ENCODE measurements around the gene NFYC. TPM values are rescaled to one million over a fixed set of nuclear protein-coding genes. Genes with fewer than 3 reads are reported as not detected.

Gene NFYC
- total RNA-seq, 1 experiment from 2014 or later: 51.0 TPM

DNA sequence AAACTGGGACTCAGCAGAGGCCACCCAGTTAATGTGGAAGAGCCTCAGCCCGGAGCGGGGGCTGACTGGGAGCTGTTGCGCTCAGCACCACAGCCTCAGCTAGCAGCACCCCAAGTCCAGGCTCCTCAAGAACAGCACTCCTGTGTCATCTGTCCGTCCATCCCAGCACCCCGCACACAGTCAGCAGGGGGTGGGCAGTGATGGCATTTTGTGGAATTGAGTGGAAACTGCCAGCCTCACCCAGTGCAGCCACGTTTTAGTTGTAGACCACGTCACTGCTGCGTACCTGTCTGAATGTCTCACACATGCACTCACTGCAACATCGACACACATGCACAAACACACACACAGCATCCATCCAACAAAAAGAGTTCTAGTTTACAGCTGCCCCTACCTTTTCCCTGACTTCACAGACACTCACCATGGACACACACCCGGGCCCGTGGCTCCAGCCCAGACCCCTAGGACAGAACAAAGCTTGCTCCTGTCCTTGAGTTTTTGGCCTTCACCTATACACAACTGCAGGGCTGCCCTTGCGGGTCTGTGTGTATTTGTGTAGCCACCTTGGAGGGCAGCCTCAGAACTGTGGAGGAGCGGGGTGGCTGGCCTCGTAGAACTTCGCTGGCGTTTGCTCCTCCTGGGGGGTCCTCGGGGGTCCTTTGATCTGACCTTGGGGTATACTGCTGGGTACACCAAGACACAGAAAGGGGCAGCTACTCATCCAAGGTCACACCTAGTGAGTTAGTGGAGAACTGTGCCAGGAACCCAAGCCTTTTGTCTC lies 97.2 kb downstream of the NFYC start:
- DNase-seq: peak; percentile 41
- H3K36me3 ChIP-seq (replicated peaks; ENCODE audit: control insufficient read depth, insufficient read depth, low read length): no peaks in the 10 kb centered on the region
- peaks cover 22% of the 10 kb centered on the region for H3K27me3 ChIP-seq (ENCODE audit: control insufficient read depth, insufficient read depth, low read length)
- no peak overlapping the region for H3K4me3 ChIP-seq (ENCODE audit: insufficient read depth, low read depth, low read length)

DNA sequence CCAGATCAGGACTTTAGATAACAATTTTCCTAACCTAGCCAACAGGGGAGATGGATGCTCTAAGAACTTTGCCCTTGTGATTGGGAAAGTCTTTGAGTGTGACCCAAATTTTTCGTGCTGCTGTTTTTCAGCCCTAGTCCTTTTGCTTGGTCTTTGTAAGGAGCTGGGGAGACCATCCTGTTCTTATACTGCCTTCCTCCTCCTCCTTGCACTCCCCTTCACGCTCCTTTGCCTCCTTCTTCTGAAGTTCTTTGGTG lies 97.8 kb downstream of the NFYC start:
- Histone ChIP-seq H3K27me3 (ENCODE audit: control insufficient read depth, insufficient read depth, low read length) (peaks cover 21% of the 10 kb centered on the region), H3K36me3 (replicated peaks; ENCODE audit: control insufficient read depth, insufficient read depth, low read length) (no peaks in the 10 kb centered on the region), H3K4me3 (ENCODE audit: insufficient read depth, low read depth, low read length) (no peak overlapping the region)
- DNase-seq: no peak

DNA sequence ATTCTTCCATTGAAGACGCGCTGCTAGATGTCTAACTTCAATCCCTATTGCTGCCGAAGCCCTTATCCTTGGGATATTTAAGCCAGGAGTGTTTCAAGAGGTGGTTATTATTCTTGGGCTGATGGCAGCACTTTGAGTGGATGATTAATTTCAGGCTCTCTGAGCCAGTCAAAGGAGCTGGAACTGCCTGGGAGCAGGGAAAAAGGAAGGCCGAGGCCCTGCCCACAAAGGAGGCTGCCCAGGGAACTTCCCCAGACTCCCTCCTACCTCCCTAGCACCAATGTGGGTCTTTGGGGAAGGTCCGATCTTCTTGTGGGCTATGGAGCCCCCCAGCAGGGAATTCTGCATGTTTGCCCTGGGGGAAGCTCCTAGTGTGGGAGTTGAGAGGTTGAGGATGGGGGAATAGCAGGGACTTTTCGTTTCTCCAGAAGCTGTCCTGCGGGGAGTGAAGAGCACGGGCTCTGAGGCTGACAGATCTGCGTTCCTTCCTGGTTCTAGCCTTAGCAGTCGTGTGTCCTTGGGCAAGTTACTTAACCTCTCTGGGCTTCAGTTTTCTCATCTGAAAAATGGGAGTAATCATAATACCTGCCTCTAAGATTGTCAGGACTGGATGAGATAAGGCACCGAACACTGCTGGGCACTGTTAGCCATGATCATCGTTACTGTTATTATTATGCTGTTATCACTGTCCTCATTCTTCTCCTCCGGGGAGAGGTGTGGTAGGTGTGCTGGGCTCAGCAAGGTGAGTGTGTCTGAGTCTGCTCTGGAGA lies 98.3 kb downstream of the NFYC start:
- DNase-seq: peak; percentile 40
- Histone ChIP-seq H3K4me3 (ENCODE audit: insufficient read depth, low read depth, low read length) (no peak overlapping the region), H3K36me3 (replicated peaks; ENCODE audit: control insufficient read depth, insufficient read depth, low read length) (no peaks in the 10 kb centered on the region), H3K27me3 (ENCODE audit: control insufficient read depth, insufficient read depth, low read length) (peaks cover 15% of the 10 kb centered on the region)

DNA sequence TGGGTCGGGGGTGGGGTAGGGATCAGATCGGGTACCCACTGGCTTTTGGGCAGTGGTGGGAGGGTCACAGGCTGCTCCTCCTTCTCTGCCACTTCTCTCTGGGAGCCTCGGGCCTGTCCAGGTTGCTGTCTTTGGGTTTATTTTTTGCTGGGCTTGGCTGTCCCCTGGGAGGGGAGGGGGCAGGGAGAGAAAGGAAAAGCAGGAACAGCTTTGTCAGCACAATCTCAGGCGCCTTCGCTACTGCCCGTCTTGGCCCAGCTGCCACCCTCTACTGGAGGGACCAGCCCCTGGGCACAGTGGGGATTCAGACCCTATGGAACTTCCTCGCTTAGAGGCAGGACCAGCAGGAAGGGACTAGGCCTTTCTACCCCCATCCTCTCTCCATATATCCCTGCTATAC lies 100.5 kb downstream of the NFYC start:
- Histone ChIP-seq H3K36me3 (replicated peaks; ENCODE audit: control insufficient read depth, insufficient read depth, low read length) (no peaks in the 10 kb centered on the region), H3K4me3 (ENCODE audit: insufficient read depth, low read depth, low read length) (no peak overlapping the region), H3K27me3 (ENCODE audit: control insufficient read depth, insufficient read depth, low read length) (no peaks in the 10 kb centered on the region; the same call in 1 of the 2 replicates)

DNA sequence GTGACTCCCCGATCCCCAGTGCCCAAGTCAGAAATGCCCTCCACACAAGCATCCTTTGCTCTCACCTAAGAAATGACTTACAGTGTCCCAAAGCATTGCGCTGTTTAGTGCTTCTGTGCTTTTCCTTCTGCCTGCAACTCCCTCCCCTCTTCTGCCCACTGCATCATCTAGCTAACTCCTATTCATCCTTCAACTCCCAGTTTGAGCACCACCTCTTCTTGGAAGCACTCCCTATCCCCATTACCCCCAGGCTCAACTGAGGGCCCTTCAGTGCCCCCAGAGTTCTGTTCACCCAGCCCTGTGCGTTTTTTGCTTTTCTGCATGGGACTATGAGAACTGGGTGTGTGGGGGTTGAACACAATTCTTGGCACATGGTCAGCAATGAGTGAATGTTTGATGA lies 102.1 kb downstream of the NFYC start:
- Histone ChIP-seq H3K27me3 (ENCODE audit: control insufficient read depth, insufficient read depth, low read length) (no peaks in the 10 kb centered on the region; the same call in 1 of the 2 replicates), H3K36me3 (replicated peaks; ENCODE audit: control insufficient read depth, insufficient read depth, low read length) (no peaks in the 10 kb centered on the region), H3K4me3 (ENCODE audit: insufficient read depth, low read depth, low read length) (no peak overlapping the region)
- DNase-seq: no peak

More for the DNA sequence above, 100.5 kb downstream of the NFYC start:
- no peak for DNase-seq

DNA sequence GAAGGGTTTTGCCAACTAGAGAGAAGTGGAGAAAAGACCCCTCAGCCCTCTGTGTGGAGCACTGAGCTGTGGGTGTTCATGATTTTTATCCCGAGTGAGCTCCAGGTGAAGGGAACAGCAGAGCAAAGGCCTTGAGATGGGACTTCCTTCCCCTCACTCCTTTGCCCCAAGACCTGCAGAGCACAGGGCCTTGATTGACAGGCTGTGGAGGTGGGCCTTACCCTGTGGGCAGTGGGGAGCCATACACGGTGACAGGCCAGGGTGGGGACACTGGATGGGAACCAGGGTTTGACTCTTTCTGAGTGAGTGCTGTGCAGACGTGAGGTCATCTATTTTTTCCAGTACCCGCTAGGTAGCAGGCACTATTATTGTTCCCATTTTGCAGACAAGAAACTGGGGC lies 102.5 kb downstream of the NFYC start:
- no peak for DNase-seq
- H3K4me3 ChIP-seq (ENCODE audit: insufficient read depth, low read depth, low read length): no peak overlapping the region
- no peaks in the 10 kb centered on the region; the same call in 1 of the 2 replicates for H3K27me3 ChIP-seq (ENCODE audit: control insufficient read depth, insufficient read depth, low read length)
- H3K36me3 ChIP-seq (replicated peaks; ENCODE audit: control insufficient read depth, insufficient read depth, low read length): no peaks in the 10 kb centered on the region

DNA sequence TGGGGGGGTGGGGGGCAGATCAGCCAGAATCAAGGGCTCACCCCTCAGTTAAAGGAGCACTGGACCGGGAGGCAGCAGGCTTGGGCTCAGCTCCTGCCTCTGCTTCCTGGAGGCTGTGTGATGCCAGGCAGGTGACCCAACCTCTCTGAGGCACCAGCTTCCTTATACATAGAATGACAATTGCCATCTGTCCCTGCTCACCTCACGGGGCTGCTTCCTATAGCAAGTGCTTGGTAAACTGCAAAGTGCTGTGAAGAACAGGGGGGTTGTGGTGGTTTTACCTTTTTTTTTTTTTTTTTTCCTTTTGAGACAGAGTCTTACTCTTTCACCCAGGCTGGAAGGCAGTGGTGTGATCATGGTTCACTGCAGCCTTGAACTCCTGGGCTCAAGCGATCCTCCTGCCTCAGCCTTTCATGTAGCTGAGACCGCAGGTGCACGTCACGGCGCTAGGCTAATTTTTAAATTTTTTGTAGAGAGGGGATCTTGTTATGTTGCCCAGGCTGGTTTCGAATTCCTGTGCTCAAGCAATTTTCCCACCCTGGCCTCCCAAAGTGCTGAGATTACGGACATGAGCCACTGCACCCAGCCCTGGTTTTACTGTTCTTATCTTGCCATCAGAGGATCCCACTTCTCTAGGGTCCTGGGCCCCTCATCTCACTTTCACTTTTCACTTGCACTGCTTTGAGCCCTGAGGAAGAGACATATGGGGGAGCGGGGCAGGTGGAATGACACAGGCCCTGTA lies 103.6 kb downstream of the NFYC start:
- Histone ChIP-seq H3K36me3 (replicated peaks; ENCODE audit: control insufficient read depth, insufficient read depth, low read length) (no peaks in the 10 kb centered on the region), H3K27me3 (ENCODE audit: control insufficient read depth, insufficient read depth, low read length) (no peaks in the 10 kb centered on the region; the same call in 1 of the 2 replicates), H3K4me3 (ENCODE audit: insufficient read depth, low read depth, low read length) (no peak overlapping the region)
- DNase-seq: no peak

DNA sequence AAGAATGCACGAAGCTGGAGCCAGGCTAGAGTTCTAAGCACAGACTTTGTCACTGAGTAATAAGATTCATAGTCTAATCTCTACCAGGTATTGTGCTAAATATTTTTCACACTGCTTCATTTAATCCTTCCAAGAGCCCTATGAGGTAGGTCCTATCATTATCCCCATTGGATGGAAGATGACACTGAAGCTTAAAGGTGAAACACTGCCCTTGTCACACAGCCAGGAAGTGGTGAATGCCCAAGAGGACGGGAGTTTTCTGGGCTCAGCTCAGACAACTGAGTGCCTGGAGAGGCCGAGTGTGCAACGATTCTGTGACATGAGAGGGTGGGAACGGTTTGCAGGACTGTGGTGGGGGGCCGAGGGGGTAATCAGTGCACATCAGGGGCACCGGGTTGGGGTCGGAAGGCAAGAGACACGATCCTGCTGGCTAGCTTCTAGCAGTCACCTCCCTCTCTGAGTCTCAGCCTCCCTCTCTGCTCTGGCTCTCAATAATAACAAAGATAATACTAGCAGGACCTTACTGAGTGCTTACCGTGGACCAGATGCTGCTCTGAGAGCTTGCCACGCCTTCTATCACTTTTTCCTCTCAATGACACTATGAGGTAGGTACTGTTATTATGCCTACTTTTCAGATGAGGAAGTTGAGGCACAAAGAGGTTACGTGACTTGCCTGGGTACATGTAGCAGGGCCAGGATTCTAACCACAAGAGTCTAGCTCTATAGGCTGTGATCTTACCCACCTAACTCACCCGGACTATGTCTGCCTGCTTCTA lies 104.5 kb downstream of the NFYC start:
- H3K27me3 ChIP-seq (ENCODE audit: control insufficient read depth, insufficient read depth, low read length): peaks cover 1% of the 10 kb centered on the region; the same call in 1 of the 2 replicates
- no peaks in the 10 kb centered on the region for H3K36me3 ChIP-seq (replicated peaks; ENCODE audit: control insufficient read depth, insufficient read depth, low read length)
- DNase-seq: no peak
- no peak overlapping the region for H3K4me3 ChIP-seq (ENCODE audit: insufficient read depth, low read depth, low read length)

DNA sequence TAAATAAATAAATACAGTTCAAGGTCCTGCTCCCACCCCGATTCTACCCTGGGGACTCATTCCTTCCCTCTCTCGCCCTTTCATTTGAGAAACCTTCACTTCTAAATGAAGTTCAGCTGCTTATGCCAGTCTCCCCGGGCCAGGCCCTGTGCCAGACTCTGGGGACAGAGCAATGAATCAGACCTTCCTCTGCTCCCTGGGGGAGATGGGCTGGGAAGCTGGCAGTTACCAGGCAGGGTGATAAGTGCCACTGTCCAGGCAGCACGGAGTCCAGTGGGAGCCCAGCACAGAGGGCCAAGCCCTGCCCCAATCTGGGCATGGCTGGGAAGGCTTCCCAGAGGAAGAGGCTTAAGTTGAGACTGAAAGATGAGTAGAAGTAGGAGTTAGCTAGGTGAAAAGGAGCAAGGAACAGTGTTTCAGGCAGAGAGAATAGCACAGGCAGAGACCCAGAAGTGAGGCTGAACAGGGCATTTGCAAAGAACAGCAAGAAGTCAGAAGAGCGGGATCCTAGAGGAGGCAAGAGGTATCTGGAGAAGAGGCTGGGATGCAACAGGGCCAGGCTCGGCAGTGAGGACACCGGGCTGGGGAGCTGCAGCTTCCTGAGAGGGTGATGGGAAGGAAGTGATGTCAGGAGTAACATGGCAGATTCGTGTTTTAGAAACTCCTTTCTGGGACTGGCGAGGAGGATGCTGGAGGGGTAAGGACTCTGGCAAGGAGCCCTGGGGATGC lies 105.6 kb downstream of the NFYC start:
- DNase-seq: no peak
- Histone ChIP-seq H3K4me3 (ENCODE audit: insufficient read depth, low read depth, low read length) (no peak overlapping the region), H3K36me3 (replicated peaks; ENCODE audit: control insufficient read depth, insufficient read depth, low read length) (no peaks in the 10 kb centered on the region), H3K27me3 (ENCODE audit: control insufficient read depth, insufficient read depth, low read length) (peaks cover 8% of the 10 kb centered on the region; the same call in 1 of the 2 replicates)

DNA sequence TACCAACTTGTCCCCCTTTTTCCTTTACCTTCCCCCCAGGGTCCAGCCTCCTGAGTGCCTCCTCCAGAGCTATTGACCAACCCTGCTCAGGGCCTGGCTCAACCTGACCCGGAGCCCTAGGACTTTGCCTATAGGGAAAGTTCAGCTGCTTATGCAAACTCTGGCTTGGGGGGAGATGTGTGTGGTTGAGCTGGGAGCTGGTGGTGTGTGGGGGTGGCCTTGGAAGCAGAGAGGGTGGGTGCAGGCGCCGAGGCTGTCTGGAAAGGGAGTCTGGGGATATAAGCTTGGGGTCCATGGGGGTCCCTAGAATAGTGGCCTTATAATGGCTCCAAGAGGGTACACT lies 106.1 kb downstream of the NFYC start:
- H3K27me3 ChIP-seq (ENCODE audit: control insufficient read depth, insufficient read depth, low read length): peaks cover 8% of the 10 kb centered on the region; the same call in 1 of the 2 replicates
- H3K36me3 ChIP-seq (replicated peaks; ENCODE audit: control insufficient read depth, insufficient read depth, low read length): no peaks in the 10 kb centered on the region
- no peak overlapping the region for H3K4me3 ChIP-seq (ENCODE audit: insufficient read depth, low read depth, low read length)
- DNase-seq: no peak

DNA sequence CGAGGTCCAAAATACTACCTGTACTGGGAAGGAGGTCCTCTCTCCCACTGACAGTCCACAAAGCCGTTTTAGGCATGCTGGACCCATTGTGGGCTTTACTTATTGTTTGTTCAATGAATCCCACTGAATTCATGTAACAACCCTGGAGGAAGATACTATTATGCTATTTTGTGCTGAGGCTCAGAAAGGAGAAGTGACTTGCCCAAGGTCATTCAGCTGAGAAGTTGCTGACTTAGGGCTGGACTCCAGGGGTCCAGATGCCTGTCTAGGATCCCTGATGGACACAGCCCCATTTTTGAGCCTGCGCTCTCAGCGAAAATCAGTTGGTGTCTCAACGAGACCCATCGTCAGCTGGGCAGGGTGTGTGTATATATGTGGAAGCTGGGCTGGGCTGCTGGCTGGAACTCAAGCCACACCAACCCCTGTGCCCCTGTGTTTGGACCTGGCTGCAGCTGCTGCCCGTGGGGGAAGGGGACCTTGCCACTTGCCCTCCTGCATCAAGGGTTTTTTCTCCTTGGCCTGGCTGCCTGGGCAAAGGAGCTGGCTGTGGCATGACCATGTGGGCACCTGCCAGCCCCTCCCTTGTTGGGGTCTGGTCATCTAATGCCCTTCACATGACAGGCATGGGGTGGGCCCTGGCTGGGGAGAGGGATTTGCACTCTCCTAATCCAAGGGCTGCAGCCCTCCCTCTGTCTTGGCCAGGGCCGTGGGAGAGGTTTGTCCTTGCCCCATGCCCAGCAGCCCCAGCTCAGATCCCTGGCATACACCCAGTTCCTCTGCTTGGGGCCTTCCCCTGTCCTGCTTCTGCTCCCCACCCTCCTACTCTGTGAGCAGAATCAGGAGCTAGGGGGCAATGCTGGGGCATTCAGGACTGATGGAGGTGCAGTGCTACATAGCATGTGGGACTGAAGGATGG lies 107.1 kb downstream of the NFYC start:
- Histone ChIP-seq H3K4me3 (ENCODE audit: insufficient read depth, low read depth, low read length) (no peak overlapping the region), H3K36me3 (replicated peaks; ENCODE audit: control insufficient read depth, insufficient read depth, low read length) (no peaks in the 10 kb centered on the region), H3K27me3 (ENCODE audit: control insufficient read depth, insufficient read depth, low read length) (peaks cover 8% of the 10 kb centered on the region; the same call in 1 of the 2 replicates)
- DNase-seq: no peak

DNA sequence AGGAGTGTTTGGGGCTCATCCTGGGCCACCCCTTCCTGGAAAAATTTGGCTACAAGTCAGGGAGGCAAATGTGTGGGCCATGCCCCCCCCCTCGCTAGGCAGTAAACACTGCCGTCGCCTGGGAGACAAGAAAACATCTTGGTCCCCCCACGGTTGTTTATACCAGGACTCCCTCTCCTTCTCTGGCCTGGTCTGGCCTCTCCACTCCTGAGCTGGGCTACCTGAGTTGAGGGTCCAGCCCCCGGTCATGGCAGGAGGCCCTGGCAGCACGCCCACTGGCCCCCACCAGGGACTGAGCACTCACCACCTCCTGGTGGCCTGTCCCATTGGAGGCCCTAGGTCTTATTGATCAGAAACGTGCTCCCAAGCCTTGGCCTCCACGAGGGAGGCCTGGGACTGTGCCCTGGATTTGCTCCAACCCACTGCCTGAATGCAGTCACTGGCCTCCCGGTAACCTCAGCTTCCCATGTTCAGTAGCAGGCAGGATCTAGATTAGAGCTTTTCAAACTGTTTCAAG lies 107.9 kb downstream of the NFYC start:
- Histone ChIP-seq H3K36me3 (replicated peaks; ENCODE audit: control insufficient read depth, insufficient read depth, low read length) (no peaks in the 10 kb centered on the region), H3K4me3 (ENCODE audit: insufficient read depth, low read depth, low read length) (no peak overlapping the region), H3K27me3 (ENCODE audit: control insufficient read depth, insufficient read depth, low read length) (peaks cover 8% of the 10 kb centered on the region; the same call in 1 of the 2 replicates)
- DNase-seq: no peak

DNA sequence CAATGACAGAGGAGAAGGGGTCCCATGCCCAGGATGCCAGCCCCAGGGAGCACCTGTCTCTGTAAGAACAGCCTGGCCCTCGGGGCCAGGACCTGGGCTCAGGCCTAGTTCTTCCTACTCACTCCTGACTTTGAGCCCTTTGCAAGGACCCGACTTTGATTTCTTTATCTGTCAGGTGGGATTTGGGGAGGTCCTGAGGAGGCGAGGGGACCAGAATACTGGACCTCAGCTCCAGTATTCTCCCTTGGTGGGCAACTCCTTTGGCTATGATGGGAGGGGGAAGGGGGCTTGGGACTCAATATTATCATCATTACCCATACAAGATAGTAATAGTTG lies 110.2 kb downstream of the NFYC start:
- peaks cover 8% of the 10 kb centered on the region; the same call in 1 of the 2 replicates for H3K27me3 ChIP-seq (ENCODE audit: control insufficient read depth, insufficient read depth, low read length)
- H3K36me3 ChIP-seq (replicated peaks; ENCODE audit: control insufficient read depth, insufficient read depth, low read length): no peaks in the 10 kb centered on the region
- peak overlapping the region; percentile 28; the same call in 1 of the 2 replicates for H3K4me3 ChIP-seq (ENCODE audit: insufficient read depth, low read depth, low read length)
- no peak for DNase-seq
